Suppressor macrophage treated with lipopolysaccharide for 4 hours (primary cell): ENCODE results near the gene KIF2A.

ENCODE experiments used
- DNase-seq: peaks from one replicate; pipeline ENCODE4 v3.0.0-alpha.2; 2020

Gene KIF2A

DNA sequence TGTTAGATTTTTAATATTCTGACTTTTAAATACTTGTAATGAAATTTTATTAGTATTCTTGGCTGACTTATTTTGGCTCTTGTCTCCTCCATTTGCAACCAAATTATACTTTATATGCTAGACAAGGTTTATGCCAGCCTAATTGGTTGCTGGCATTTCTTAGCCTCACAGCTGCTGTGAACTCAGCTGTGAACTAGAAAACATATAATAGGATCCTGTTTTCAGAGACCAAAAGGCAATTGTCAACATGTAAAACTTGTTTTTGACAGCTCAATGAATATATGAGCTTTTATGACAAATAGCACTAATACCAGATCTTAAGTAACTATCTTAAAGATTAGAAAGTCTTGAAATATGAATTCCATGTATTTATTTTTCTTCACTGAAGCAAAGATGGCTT, 25.9 kb downstream of the KIF2A start:
- no peak for DNase-seq

DNA sequence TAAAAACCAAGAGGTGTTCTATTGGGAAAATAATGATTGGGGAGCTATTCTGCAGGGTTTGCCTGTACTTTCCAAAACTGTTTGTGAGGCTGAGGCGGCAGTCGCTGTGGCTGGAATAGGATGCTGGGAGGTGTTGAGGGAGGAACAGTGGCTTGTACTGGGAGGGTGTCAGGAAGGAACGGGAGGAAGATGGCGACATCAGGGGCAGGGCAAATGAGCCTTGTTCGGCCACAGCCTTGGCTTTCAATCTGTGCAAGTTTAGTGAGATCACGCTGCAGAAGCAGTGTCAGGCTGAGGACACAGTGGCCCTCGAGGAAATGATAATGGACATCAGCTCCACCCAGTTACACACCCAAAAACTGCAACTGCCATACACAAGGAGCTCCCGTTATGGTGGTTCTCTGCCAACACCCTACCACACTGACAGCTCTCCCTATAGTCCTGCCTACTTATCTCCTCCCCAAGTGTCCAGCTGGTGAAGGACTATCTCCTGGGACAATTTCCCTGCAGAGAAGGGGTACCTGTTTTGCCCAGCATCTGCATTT, 27.3 kb downstream of the KIF2A start:
- DNase-seq: no peak

DNA sequence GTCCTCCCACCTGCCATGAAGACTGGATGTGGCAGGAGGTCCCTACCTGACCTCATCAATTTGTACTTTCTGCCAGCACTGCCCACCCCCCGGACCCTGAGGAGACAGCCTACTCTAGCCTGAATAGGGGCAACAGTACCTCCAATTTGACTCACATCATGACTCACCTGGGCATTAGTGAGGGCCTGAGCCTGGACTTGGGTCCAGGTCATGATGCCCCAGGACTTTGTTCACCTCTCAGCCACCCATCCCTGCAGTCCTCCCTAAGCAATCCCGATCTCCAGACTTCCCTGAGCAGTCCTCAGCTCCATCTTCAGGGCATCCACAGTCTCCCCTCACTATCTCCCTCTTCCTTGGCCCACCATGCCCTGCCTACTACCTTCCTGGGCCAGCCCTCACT, 28.1 kb downstream of the KIF2A start:
- DNase-seq: no peak

DNA sequence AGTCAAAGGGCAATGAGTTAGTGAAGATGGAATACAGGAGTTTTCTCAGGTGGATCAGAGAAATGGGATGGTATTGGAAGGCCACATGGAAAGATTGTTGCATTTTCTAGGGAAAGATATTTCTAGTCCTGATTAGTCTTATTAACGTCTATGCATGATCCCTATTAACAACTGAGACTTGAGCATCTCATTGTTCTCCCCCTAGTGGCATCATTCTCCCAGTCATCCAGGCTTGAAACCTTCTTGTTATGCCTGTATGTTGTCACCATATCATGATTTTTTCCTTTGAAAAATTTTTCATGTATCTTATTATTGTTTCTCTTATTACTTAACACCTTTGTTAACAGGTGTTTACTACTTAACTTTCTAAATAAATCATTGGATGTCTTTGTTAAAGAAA, 34.4 kb downstream of the KIF2A start:
- DNase-seq: peak; percentile 53

DNA sequence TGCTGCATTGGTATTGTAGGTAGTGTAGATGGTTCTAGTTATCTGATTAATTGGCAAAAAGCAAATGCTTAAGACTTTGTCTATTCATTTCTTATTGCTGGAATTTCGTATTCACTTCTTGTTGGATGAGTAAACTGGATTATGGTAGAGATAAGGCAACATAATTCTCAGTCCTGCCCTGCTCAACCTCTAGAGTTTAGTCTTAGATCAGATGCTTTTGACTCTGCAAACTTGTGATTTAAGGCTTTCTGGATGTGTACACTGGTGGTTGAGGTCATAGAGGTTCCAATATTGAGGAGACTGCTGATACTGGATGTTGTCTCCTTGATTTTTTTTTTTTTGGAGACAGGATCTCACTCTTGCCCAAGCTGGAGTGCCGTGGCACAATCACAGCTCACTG, 35.0 kb downstream of the KIF2A start:
- no peak for DNase-seq

DNA sequence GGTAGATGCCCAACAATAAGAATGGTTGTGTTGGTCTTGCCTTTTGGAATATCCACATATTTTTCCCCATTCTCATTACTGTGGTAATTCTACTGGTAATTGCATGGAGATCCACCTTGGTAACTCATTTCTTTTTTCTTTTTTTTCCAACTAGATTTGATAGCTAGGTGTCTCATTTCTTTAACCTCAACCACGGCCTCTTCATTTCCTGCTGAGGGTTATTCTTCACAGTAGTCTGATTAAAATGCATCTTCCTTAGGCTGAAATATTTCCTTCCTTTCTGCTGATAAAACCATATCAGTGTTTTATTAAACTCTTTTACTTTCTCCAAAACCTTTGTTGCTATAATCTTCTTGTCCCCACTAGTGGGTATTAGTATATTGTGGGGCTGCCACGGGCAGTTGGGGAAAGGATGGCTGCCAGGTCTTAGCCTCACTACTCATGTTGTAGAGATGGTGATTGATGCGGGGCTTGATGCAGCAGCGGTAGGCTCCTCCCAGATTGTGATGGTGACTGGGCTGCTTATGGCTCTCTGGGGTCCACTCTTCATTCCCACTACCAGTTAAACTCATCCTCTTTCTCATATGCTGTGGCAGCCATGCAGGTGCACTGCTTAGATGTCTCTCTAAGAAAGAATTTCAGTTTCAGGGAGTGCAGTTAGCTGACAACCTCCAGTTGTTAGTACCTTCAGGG, 35.9 kb downstream of the KIF2A start:
- no peak for DNase-seq

DNA sequence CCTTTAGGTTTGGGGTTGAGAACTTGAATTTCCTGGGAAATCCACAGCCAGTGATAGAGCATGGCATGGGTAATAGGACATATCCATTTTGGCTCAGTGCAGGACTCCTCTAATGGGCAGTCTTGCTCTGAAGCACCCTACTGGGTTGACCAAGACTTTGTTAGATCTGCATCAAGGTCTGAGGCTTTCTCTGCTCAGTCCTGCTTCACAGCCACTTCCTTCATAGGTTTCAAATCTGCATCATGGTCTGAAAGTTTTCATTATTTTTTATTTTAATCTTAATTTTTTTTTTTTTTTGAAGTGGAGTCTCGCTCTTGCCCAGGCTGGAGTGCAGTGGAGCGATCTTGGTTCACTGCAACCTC, 36.5 kb downstream of the KIF2A start:
- no peak for DNase-seq

DNA sequence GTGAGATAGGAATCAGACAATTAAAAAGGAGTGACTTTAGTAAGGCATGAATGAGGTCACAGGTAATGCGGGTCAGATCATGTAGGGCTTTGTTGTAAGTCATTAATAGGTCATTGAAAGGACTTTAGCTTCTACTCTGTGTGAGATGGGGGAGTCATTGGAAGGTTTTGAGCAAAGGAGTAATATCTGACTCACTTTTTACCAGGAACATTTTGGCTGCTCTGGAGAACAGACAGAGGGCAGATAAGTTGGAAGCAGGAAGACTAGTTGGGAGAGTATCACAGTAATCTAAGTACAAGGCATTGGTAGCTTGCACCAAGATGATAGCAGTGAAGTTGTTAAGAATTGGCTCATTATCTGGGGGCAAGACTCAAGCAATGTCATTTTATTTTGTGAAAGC, 37.4 kb downstream of the KIF2A start:
- no peak for DNase-seq

DNA sequence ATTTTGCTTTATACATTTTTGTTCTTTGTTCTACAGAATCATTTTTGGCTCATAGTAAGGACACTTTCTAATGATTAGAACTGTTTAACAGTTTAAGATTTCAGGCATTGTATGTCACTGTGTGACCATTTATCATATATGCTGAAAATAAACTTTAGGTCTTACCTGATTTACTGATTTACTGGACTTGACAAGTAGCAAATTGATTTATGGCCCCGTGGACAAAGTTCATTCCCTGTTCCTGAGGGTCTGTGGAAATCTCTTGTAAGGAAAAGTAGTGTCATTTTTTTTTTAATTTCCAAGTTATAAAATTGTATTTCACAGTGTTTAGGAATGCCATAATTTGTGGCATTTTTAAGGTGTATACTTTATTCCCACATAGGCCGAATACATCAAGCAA, 40.7 kb downstream of the KIF2A start:
- no peak for DNase-seq

DNA sequence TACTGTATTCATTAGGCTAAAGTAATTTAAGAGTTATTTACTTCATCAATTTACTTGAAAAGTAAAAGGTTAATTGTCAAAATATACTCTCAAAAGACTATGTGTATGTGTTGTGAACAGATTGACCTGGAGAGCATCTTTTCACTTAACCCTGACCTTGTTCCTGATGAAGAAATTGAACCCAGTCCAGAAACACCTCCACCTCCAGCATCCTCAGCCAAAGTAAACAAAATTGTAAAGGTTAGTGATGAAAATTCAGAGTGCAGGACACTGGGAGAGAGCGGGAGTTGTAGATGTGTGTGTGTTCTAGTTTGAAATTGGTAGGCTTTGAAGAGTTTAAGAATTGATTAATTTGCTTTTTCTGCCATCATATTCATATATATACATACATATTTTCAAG, 41.9 kb downstream of the KIF2A start:
- DNase-seq: no peak

DNA sequence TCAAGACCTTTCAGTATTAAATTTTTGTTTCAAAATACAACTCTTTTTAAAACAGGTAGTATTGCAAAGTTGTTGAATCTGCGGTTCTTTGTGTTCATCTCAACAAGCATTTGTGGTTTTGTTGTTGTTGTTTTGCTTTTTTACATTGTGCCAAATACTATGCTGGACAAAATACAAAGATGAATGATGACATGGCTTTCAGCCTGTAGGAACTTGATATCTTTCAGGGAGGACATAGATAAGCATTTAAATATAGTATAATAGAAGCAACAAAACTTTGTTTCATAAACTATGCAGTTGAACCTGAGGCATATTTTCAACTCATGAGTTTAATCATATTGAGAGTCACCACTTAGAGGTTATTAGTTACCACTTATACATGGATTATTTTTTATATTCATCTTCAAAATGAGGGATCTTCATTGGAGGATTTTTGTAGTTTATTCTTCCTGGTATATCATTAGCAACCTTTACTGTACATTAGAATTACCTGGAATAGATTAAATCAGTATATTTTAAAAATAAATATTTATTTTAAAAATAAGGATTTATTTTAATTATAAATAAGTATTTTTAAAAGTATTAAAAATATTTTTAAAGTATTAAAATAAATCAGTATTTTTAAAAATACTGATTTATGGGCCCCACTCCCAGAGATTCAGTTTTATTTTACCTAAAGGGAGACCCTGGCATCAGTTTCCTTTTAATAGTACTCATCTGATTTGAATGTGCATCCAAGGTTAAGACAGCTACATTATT, 42.9 kb downstream of the KIF2A start:
- DNase-seq: no peak

DNA sequence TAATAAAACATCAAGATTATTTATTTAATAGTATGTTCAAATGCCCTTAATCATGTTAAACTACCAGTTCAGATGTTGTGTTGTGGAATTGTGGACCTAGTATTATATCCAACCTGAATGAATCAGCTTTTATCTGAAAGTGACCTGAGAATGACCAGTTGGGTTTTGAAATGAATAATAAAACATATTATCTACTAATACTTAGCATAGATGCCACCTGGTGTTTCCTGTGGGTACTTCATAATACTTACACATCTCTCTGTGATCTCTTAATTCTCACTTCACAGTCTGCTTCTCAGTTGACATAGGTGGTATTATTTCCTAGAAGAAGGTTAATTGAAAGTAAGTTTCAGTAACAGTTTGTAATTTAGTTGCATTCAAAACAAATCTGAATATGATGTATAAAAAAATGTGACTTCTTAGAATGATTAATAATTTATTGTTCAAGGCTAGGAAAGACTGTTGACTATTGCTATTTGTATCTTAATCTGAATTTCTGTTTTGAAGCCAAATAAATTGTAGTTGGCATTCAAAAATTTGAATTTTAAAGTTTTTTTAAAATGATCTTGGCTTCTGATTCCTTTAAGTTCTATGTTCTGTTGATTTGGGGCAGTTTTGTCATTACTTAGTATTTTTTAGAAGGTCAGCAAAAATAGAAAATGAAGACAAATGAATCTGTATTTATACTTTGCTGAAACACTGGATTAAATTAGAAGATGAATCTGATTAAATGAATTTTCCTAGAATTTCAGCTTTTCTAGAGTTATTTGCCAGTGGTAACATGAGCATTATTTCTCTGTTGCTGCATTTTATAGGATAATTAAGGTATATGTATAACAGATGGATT, 48.2 kb downstream of the KIF2A start:
- peak; percentile 73 for DNase-seq

DNA sequence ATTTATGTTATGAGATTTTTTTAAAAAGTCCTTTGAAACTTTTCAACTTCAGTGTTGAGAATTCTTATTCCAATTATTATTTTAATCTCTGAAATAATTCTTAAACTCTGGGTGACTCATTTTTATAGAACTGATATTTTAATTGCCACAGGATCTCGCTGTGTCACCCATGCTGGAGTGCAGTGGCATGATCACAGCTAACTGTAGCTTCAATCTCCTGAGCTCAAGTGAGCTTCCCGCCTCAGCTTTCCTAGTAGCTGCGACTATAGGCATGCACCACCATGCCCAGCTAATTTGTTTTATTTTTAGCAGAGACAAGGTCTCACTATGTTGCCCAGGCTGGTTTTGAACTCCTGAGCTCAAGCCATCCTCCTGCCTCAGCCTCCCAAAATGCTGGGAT, 56.7 kb downstream of the KIF2A start:
- DNase-seq: no peak

DNA sequence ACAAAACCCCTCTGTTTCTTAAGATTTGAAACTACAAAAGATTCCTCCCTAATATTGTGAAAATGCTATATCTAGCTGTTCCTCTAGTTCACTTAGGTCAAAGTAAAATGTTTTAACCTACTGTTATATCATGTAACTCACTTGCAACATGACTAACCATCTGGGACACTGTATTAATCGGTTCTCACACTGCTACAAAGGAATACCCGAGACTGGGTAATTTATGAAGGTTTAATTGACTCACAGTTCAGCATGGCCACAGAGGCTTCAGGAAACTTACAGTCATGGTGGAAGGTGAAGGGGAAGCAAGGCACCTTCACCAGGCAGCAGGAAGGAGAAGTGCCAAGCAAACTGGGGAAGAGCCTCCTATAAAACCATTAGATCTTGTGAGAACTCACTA, 63.0 kb downstream of the KIF2A start:
- DNase-seq: no peak

DNA sequence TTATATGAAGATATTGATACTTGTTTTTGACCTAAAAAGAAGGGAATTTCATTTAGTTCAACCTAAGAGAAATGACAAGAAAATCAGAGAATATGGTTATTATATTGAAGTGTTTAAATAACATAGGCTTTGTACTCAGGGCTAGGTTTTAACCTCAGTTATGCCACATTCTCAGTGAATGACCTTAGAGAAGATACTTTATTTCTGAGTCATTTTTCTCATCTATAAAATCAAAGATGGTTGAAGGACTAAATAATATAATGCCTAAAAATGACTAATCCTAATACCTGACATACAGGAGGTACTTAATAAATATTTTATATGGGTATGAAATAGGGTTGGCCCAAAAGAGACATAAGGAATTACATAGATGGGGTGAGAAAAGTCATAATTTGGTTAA, 65.4 kb downstream of the KIF2A start:
- DNase-seq: no peak

DNA sequence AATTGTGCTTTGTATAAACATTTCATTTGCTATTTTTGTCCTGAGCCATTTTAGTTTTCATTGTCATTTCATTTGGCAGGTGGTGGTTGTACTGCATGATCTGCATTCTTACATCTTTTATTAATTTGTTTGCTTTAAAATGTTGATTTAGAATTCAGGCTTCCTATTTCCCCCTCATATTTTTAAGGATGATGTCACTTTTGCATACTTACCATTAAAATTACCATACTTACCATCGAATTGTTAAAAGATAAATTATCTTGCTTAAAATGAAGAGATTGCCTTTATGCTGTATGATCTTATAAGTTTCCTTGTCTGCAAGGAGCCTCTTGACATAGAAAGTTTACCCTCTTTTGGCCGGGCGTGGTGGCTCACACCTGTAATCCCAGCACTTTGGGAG, 66.6 kb downstream of the KIF2A start:
- DNase-seq: no peak

DNA sequence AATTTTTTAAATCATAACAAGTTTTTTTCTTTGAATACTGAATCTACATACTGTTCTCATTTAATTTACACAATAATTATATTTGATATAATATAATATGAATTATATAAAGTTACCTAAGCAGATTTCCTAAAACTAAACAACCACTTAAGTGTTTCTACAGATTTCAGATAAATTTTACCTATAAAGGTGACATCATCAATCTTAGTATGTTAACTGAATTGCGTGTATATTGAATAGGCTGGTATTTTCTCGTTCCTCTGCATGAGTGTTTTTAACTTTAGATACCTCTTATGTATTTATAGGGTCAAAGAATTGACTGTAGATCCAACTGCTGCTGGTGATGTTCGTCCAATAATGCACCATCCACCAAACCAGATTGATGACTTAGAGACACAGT, 67.4 kb downstream of the KIF2A start:
- DNase-seq: no peak

DNA sequence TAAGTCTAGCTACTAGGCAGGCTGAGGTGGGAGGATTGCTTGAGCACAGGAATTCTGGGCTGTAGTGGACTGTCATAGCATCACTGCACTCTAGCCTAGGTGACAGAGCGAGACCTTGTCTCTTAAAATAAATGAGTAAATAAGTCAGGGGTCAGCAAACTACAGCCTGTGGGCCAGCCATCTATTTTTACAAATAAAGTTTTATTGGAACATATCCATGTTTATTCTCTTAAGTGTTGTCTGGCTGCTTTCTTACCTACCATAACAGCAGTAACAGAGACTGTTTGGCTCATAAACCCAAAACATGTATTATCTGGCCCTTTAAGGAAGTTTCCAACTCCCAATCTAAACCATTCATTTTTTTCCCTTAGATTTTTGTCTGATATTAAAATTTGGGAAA, 68.1 kb downstream of the KIF2A start:
- no peak for DNase-seq

DNA sequence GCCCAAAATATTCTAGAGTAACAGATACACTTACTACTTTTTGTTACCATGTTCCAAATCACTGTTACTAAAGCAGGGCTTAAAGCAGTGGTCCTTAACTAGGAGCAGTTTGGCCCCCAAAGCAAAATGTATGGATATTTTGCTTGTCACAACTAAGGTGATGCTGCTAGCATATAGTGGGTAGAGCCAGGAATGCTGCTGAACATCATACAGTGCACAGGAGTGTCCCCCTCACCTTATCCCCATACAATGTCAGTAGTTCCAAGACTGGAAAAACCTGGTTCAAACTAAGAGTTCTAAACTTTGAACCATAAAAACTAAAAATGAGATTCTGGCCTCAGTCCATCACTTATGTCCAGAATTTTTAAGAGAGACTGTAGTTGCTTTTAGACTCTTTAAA, 69.6 kb downstream of the KIF2A start:
- DNase-seq: no peak

DNA sequence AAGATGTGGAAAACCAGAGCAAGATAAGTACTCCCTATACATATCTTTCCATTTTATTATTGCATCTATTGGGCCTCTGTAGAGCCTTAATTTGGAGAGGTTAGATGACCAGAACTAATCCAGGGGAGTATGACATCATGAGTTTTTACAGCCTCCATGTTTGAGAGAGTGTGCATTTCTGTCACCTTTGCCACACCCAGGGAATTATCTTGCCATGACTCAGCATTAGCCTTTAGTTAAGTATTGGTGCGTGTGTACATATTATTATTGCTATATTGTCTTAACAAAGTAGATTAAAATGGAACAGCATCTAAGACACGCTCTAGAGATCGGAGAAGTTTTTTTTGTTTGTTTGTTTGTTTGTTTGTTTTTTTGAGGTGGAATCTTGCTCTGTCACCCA, 70.1 kb downstream of the KIF2A start:
- DNase-seq: no peak

DNA sequence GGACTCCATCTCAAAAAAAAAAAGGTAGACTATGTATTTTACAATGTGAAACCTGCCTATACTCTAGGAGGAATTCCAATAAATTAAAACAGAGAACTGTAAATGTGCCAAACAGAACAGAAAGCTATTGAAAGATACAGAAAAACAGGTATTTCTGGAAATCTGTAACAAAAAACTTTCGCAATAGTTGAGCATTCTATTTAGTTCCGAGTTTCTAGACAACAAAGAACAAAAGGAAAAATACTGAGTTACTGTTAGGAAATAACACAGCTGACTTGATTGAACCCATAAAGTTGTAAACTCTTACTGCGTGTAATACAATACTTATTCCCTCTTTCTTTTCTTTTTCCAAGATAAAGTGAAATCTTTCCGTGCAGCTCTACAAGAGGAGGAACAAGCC, 79.1 kb downstream of the KIF2A start:
- no peak for DNase-seq

DNA sequence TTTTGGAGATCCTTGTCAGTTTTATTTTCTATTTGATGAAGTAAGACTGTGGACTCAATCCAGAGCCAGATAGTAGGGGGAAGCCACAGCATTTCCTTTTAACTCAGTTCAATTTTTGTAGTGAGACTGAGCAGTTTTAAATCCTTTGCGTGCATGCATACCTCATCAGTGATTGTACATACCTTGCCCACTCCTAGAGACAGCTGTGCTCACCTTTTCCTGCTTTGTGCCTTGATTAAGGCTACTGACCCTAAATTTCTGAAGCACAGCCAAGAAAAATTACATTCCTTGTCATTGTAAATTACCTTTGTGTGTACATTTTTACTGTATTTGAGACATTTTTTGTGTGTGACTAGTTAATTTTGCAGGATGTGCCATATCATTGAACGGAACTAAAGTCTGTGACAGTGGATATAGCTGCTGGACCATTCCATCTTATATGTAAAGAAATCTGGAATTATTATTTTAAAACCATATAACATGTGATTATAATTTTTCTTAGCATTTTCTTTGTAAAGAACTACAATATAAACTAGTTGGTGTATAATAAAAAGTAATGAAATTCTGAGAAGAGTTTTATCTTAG, 79.9 kb downstream of the KIF2A start:
- DNase-seq: no peak

DNA sequence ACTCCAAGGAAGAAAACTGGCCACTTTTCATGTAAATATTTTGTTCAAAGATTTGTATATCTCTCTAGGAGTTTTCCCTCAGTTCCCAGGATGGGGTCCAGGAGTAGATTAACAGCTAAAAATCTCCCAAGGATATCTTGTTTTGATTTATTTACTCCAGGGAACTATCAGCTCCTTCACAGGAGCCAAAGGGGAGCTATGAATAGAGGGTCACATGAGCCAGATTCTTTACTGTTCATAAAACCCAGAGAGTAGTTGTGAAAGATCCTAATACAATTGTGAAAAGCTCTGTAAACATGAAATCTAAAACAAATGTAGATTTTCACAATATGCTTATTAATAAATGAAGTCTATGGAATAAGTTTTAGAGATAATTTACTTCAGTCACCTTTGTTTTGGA, 80.8 kb downstream of the KIF2A start:
- DNase-seq: no peak
